Neural cell (in vitro differentiated cells): ENCODE results near the gene BHLHA15. TPM values are rescaled to one million over a fixed set of nuclear protein-coding genes. Genes with fewer than 3 reads are reported as not detected.

Source experiments
- H2AFZ ChIP-seq: fragments of 200-600, 300-800 bp; sonication (generic), shearing (Covaris generic); 2 replicates; pipeline ENCODE4 v1.6.0; 2014; ENCODE audit warnings: low read depth, mild to moderate bottlenecking, antibody characterized with exemption, low read length, moderate library complexity
- H3F3A ChIP-seq: fragments of 200-600 bp; shearing (Covaris generic); 2 replicates; pipeline ENCODE4 v1.6.1; 2016; ENCODE audit warnings: mild to moderate bottlenecking, moderate library complexity, mixed read lengths, antibody characterized with exemption, low read length; ENCODE audit not compliant: insufficient read depth, poor library complexity, severe bottlenecking
- H3K27ac ChIP-seq: fragments of 200-600, 300-800 bp; sonication (generic), shearing (Covaris generic); 2 replicates; pipeline ENCODE4 v1.5.1; 2014; ENCODE audit warnings: mild to moderate bottlenecking, low read length, moderate library complexity
- H3K27me3 ChIP-seq: fragments of 300-800, 200-600 bp; sonication (generic), shearing (Covaris generic); 2 replicates; pipeline ENCODE4 v1.6.0; 2014; ENCODE audit warnings: mild to moderate bottlenecking, low read depth, low read length, moderate library complexity; ENCODE audit not compliant: insufficient read depth
- H3K36me3 ChIP-seq: fragments of 300-800, 200-600 bp; sonication (generic), shearing (Covaris generic); 2 replicates; pipeline ENCODE4 v1.5.1; 2014; ENCODE audit warnings: mild to moderate bottlenecking, antibody characterized with exemption, low read length, moderate library complexity; ENCODE audit not compliant: insufficient read depth
- H3K4me2 ChIP-seq: fragments of 300-800, 200-600 bp; sonication (generic), shearing (Covaris generic); 2 replicates; pipeline ENCODE4 v1.6.0; 2014; ENCODE audit warnings: mild to moderate bottlenecking, low read length
- H3K4me3 ChIP-seq: fragments of 300-800, 200-600 bp; sonication (generic), shearing (Covaris generic); 2 replicates; pipeline ENCODE4 v1.5.1; 2014; ENCODE audit warnings: mild to moderate bottlenecking, low read length, moderate library complexity
- H3K79me2 ChIP-seq: fragments of 200-600 bp; shearing (Covaris generic); replicated peaks from 2 replicates; pipeline ENCODE4 v1.6.0; 2014; ENCODE audit warnings: mild to moderate bottlenecking, low read length, moderate library complexity; ENCODE audit not compliant: insufficient read depth
- H3K9ac ChIP-seq: fragments of 300-800, 200-600 bp; sonication (generic), shearing (Covaris generic); 2 replicates; pipeline ENCODE4 v1.6.1; 2016; ENCODE audit warnings: mild to moderate bottlenecking, low read length, mixed read lengths
- H3K9me2 ChIP-seq: fragments of 200-600 bp; shearing (Covaris generic); 2 replicates; pipeline ENCODE4 v1.6.1; 2016; ENCODE audit warnings: mild to moderate bottlenecking, low read length, mixed read lengths; ENCODE audit not compliant: insufficient read depth
- H3K9me3 ChIP-seq: fragments of 200-600, 300-800 bp; sonication (generic), shearing (Covaris generic); 2 replicates; pipeline ENCODE4 v1.6.1; 2016; ENCODE audit warnings: mild to moderate bottlenecking, mixed run types, low read length, moderate library complexity, mixed read lengths
- H4K20me1 ChIP-seq: fragments of 200-600 bp; shearing (Covaris generic); 2 replicates; pipeline ENCODE4 v1.6.1; 2016; ENCODE audit warnings: mild to moderate bottlenecking, mixed run types; ENCODE audit not compliant: insufficient read depth
- EP300 ChIP-seq: fragments of 450-650 bp; conservative IDR thresholded peaks from 2 replicates; pipeline ENCODE4 v1.6.1; 2014; ENCODE audit warnings: antibody characterized with exemption, mild to moderate bottlenecking, moderate library complexity; ENCODE audit not compliant: poor library complexity, severe bottlenecking
- EZH2 ChIP-seq: fragments of 200-600, 300-800 bp; shearing (Covaris generic), sonication (generic); IDR thresholded peaks from 2 replicates; pipeline ENCODE4 v1.6.1; 2014; ENCODE audit warnings: antibody characterized with exemption, low read length, borderline replicate concordance, mild to moderate bottlenecking; ENCODE audit not compliant: insufficient read depth, poor library complexity, severe bottlenecking
- MXI1 ChIP-seq: fragments of 450-650 bp; conservative IDR thresholded peaks from 2 replicates; pipeline ENCODE4 v1.6.1; 2014; ENCODE audit warnings: antibody characterized with exemption, mild to moderate bottlenecking; ENCODE audit not compliant: poor library complexity, severe bottlenecking
- POLR2AphosphoS5 ChIP-seq: IDR thresholded peaks from 2 replicates; pipeline ENCODE4 v1.6.1; 2012
- RAD21 ChIP-seq: fragments of 450-650 bp; conservative IDR thresholded peaks from 2 replicates; pipeline ENCODE4 v1.6.1; 2014; ENCODE audit warnings: antibody characterized with exemption, mild to moderate bottlenecking, moderate library complexity
- SMC3 ChIP-seq: fragments of 450-650 bp; conservative IDR thresholded peaks from 2 replicates; pipeline ENCODE4 v1.6.1; 2014; ENCODE audit warnings: antibody characterized with exemption, mild to moderate bottlenecking, moderate library complexity; ENCODE audit not compliant: poor library complexity
- TAF1 ChIP-seq: IDR thresholded peaks from 2 replicates; pipeline ENCODE4 v1.6.1; 2012; ENCODE audit warnings: low read depth
- polyA plus RNA-seq: library from polyadenylated mRNA; depleted of rRNA; stranded (reverse); fragments of >200 nt; gene quantifications from 2 replicates; pipeline ENCODE4 v1.2.3, GENCODE V29; 2014
- TF ChIP-seq, protein P1 (sequence below): fragments of 450-650 bp; IDR thresholded peaks from 2 replicates; pipeline ENCODE4 v1.5.1; 2014; ENCODE audit warnings: antibody characterized with exemption, mild to moderate bottlenecking, moderate library complexity; ENCODE audit not compliant: poor library complexity, severe bottlenecking
- TF ChIP-seq, protein P2 (sequence below): IDR thresholded peaks from 2 replicates; pipeline ENCODE4 v1.6.1; 2012; ENCODE audit warnings: borderline replicate concordance

Gene BHLHA15
- polyA plus RNA-seq, 1 donor from 2014 or later: not detected

DNA sequence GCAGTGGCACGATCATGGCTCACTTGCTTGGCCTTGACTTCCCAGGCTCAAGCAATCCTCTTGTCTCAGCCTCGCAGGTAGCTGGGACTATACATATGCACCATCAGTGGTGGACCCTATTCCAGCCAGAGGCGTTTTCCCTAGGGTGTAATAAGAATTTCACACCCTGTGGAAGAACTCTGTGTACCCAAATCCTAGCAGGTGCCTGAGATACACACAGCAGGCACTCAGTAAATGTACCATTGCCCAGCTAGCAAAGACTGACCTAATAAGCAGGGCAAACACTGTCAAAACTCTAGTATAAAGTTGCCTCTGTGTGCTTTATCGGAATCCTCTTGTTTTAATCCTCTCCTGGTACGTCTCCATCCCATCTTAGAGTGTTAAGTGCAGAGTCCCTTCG, 33.7 kb upstream of the BHLHA15 start:
- no peak overlapping the region for H3K27ac ChIP-seq
- no peaks in the 10 kb centered on the region for H3F3A ChIP-seq
- H3K36me3 ChIP-seq: peaks cover 9% of the 10 kb centered on the region
- no peak for TF ChIP-seq RAD21
- TF ChIP-seq MXI1: no peak
- TF ChIP-seq, protein P1, sequence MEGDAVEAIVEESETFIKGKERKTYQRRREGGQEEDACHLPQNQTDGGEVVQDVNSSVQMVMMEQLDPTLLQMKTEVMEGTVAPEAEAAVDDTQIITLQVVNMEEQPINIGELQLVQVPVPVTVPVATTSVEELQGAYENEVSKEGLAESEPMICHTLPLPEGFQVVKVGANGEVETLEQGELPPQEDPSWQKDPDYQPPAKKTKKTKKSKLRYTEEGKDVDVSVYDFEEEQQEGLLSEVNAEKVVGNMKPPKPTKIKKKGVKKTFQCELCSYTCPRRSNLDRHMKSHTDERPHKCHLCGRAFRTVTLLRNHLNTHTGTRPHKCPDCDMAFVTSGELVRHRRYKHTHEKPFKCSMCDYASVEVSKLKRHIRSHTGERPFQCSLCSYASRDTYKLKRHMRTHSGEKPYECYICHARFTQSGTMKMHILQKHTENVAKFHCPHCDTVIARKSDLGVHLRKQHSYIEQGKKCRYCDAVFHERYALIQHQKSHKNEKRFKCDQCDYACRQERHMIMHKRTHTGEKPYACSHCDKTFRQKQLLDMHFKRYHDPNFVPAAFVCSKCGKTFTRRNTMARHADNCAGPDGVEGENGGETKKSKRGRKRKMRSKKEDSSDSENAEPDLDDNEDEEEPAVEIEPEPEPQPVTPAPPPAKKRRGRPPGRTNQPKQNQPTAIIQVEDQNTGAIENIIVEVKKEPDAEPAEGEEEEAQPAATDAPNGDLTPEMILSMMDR: no peak
- TF ChIP-seq SMC3: no peak
- no peak for TF ChIP-seq TAF1
- no peak for TF ChIP-seq EZH2
- TF ChIP-seq EP300: no peak
- no peak for TF ChIP-seq POLR2AphosphoS5
- TF ChIP-seq, protein P2, sequence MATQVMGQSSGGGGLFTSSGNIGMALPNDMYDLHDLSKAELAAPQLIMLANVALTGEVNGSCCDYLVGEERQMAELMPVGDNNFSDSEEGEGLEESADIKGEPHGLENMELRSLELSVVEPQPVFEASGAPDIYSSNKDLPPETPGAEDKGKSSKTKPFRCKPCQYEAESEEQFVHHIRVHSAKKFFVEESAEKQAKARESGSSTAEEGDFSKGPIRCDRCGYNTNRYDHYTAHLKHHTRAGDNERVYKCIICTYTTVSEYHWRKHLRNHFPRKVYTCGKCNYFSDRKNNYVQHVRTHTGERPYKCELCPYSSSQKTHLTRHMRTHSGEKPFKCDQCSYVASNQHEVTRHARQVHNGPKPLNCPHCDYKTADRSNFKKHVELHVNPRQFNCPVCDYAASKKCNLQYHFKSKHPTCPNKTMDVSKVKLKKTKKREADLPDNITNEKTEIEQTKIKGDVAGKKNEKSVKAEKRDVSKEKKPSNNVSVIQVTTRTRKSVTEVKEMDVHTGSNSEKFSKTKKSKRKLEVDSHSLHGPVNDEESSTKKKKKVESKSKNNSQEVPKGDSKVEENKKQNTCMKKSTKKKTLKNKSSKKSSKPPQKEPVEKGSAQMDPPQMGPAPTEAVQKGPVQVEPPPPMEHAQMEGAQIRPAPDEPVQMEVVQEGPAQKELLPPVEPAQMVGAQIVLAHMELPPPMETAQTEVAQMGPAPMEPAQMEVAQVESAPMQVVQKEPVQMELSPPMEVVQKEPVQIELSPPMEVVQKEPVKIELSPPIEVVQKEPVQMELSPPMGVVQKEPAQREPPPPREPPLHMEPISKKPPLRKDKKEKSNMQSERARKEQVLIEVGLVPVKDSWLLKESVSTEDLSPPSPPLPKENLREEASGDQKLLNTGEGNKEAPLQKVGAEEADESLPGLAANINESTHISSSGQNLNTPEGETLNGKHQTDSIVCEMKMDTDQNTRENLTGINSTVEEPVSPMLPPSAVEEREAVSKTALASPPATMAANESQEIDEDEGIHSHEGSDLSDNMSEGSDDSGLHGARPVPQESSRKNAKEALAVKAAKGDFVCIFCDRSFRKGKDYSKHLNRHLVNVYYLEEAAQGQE: no peak
- no peaks in the 10 kb centered on the region for H3K9me3 ChIP-seq
- no peaks in the 10 kb centered on the region for H3K27me3 ChIP-seq
- H3K9me2 ChIP-seq: no peaks in the 10 kb centered on the region
- no peak overlapping the region for H2AFZ ChIP-seq
- no peaks in the 10 kb centered on the region for H3K79me2 ChIP-seq
- H3K4me3 ChIP-seq: no peak overlapping the region
- no peak overlapping the region for H3K4me2 ChIP-seq
- no peak overlapping the region for H3K9ac ChIP-seq
- H4K20me1 ChIP-seq: no peaks in the 10 kb centered on the region

DNA sequence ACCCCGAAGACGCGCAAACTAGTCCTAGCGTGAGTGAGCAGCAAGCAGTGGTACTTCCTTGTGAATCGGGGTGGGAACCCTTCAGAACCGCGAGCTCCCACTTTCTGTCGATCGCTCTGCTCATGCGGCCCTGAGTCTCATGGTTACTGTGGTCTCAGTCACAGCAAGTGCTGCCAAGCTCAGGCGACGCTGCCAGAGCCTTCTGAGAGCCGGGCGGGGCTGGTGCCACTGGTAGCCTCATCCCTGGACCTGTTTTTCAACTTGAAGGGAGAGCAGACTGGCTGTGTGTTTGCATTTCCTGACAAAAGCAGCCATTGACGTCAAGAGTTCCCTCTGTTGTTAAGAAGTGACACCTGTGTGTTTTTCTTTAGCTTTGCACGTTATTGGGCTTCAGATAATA, 32.9 kb upstream of the BHLHA15 start:
- no peaks in the 10 kb centered on the region for H3K9me2 ChIP-seq
- no peaks in the 10 kb centered on the region for H3K27me3 ChIP-seq
- TF ChIP-seq TAF1 (no peak), EP300 (no peak), RAD21 (no peak), SMC3 (no peak), POLR2AphosphoS5 (no peak), EZH2 (no peak), MXI1 (no peak)
- TF ChIP-seq, protein P2: no peak
- TF ChIP-seq, protein P1: no peak
- H3K9ac ChIP-seq: no peak overlapping the region
- no peaks in the 10 kb centered on the region for H3K79me2 ChIP-seq
- peaks cover 9% of the 10 kb centered on the region for H3K36me3 ChIP-seq
- H4K20me1 ChIP-seq: no peaks in the 10 kb centered on the region
- no peaks in the 10 kb centered on the region for H3K9me3 ChIP-seq
- H3K4me3 ChIP-seq: no peak overlapping the region
- no peak overlapping the region for H3K27ac ChIP-seq
- H2AFZ ChIP-seq: no peak overlapping the region
- H3K4me2 ChIP-seq: no peak overlapping the region
- H3F3A ChIP-seq: no peaks in the 10 kb centered on the region
